Loucy (cell line): ENCODE data around the gene COA8.
A peak's percentile ranks its signal among the peaks of the same experiment; 100 is the strongest.

Experiments
- H2AFZ ChIP-seq: fragments of 200-600 bp; sonication (generic); 2 replicates; pipeline ENCODE4 v1.6.0; 2016; ENCODE audit warnings: antibody characterized with exemption, mild to moderate bottlenecking, low read length, moderate library complexity
- H3F3A ChIP-seq: fragments of 200-600 bp; 2 replicates; pipeline ENCODE4 v1.6.0; 2016; ENCODE audit warnings: antibody characterized with exemption, low read depth, mild to moderate bottlenecking
- H3K27me3 ChIP-seq: fragments of 200-600 bp; sonication (generic); 2 replicates; pipeline ENCODE4 v1.6.1; 2014; ENCODE audit warnings: low read length, mild to moderate bottlenecking; ENCODE audit not compliant: insufficient read depth, poor library complexity, severe bottlenecking
- H3K36me3 ChIP-seq: fragments of 200-600 bp; sonication (generic); 2 replicates; pipeline ENCODE4 v1.6.1; 2016; ENCODE audit warnings: low read length; ENCODE audit not compliant: insufficient read depth
- H3K4me1 ChIP-seq: fragments of 200-600 bp; sonication (generic); 2 replicates; pipeline ENCODE4 v1.5.1; 2014; ENCODE audit warnings: low read length, mild to moderate bottlenecking; ENCODE audit not compliant: insufficient read depth, poor library complexity, severe bottlenecking
- H3K4me2 ChIP-seq: fragments of 200-600 bp; sonication (generic); 2 replicates; pipeline ENCODE4 v1.6.0; 2014; ENCODE audit warnings: antibody characterized with exemption, low read length, low read depth, mild to moderate bottlenecking; ENCODE audit not compliant: poor library complexity, severe bottlenecking
- H3K4me3 ChIP-seq: fragments of 200-600 bp; sonication (generic); 2 replicates; pipeline ENCODE4 v1.5.1; 2014; ENCODE audit warnings: low read length, mild to moderate bottlenecking, mixed read lengths; ENCODE audit not compliant: poor library complexity, severe bottlenecking
- H3K79me2 ChIP-seq: fragments of 200-600 bp; sonication (generic); 2 replicates; pipeline ENCODE4 v1.6.1; 2014; ENCODE audit warnings: low read length; ENCODE audit not compliant: insufficient read depth
- H3K9ac ChIP-seq: fragments of 200-600 bp; sonication (generic); 2 replicates; pipeline ENCODE4 v1.6.0; 2014; ENCODE audit warnings: mild to moderate bottlenecking, low read depth, low read length, moderate library complexity; ENCODE audit not compliant: poor library complexity, severe bottlenecking
- H3K9me2 ChIP-seq: fragments of 200-600 bp; sonication (generic); replicated peaks from 2 replicates; pipeline ENCODE4 v1.6.1; 2016; ENCODE audit warnings: low read depth, low read length, mixed read lengths
- H3K9me3 ChIP-seq: fragments of 200-600 bp; sonication (generic); 2 replicates; pipeline ENCODE4 v1.6.1; 2014; ENCODE audit warnings: mild to moderate bottlenecking, antibody characterized with exemption, low read length, low read depth; ENCODE audit not compliant: insufficient read depth
- H4K20me1 ChIP-seq: fragments of 200-600 bp; sonication (generic); 2 replicates; pipeline ENCODE4 v1.6.0; 2014; ENCODE audit warnings: antibody characterized with exemption, low read length, mild to moderate bottlenecking; ENCODE audit not compliant: insufficient read depth, poor library complexity, severe bottlenecking
- CTCF ChIP-seq: fragments of 200-600 bp; sonication (generic); conservative IDR thresholded peaks from 2 replicates; pipeline ENCODE4 v1.5.1; 2014; ENCODE audit warnings: mild to moderate bottlenecking, antibody characterized with exemption, low read length
- EZH2phosphoT487 ChIP-seq: fragments of 200-600 bp; IDR thresholded peaks from 2 replicates; pipeline ENCODE4 v1.6.1; 2018; ENCODE audit warnings: antibody characterized with exemption, mild to moderate bottlenecking, moderate library complexity, borderline replicate concordance

COA8 gene

GRCh38 chr14:103555559-103556337 lies 7.0 kb upstream of the COA8 start:
- Histone ChIP-seq H3K9ac (no peak overlapping the region), H3K4me1 (peaks cover 30% of the 10 kb centered on the region), H3K4me2 (no peak overlapping the region), H3K27me3 (no peaks in the 10 kb centered on the region), H2AFZ (no peak overlapping the region), H3K79me2 (peaks cover 40% of the 10 kb centered on the region), H3K9me2 (no peaks in the 10 kb centered on the region), H3K4me3 (no peak overlapping the region), H3F3A (peaks cover 6% of the 10 kb centered on the region; the same call in 1 of the 2 replicates), H3K9me3 (no peaks in the 10 kb centered on the region), H4K20me1 (peaks cover 50% of the 10 kb centered on the region), H3K36me3 (peaks cover 8% of the 10 kb centered on the region; the same call in 1 of the 2 replicates)
- no peak for TF ChIP-seq CTCF
- no peak for TF ChIP-seq EZH2phosphoT487

- TF ChIP-seq CTCF (peak; percentile 17; the same call in 1 of the 2 replicates), EZH2phosphoT487 (no peak)
- Histone ChIP-seq H3K27me3 (no peaks in the 10 kb centered on the region), H3K9me3 (no peaks in the 10 kb centered on the region), H3K9ac (no peak overlapping the region), H3K4me1 (peaks cover 40% of the 10 kb centered on the region), H3K4me2 (peak overlapping the region; percentile 22), H3K36me3 (peaks cover 8% of the 10 kb centered on the region; the same call in 1 of the 2 replicates), H3K79me2 (peaks cover 54% of the 10 kb centered on the region), H3F3A (peaks cover 6% of the 10 kb centered on the region; the same call in 1 of the 2 replicates), H3K4me3 (no peak overlapping the region), H3K9me2 (no peaks in the 10 kb centered on the region), H2AFZ (no peak overlapping the region), H4K20me1 (peaks cover 64% of the 10 kb centered on the region)
Measured at GRCh38 chr14:103556946-103557758, 5.6 kb upstream of the COA8 start.

GRCh38 chr14:103558071-103558882 lies 4.5 kb upstream of the COA8 start:
- Histone ChIP-seq H3F3A (peaks cover 6% of the 10 kb centered on the region; the same call in 1 of the 2 replicates), H3K4me3 (peak overlapping the region; percentile 54), H3K27me3 (no peaks in the 10 kb centered on the region), H3K36me3 (peaks cover 8% of the 10 kb centered on the region; the same call in 1 of the 2 replicates), H3K79me2 (peaks cover 60% of the 10 kb centered on the region), H3K9ac (peak overlapping the region; percentile 57), H3K4me1 (peaks cover 40% of the 10 kb centered on the region), H4K20me1 (peaks cover 66% of the 10 kb centered on the region), H3K9me2 (no peaks in the 10 kb centered on the region), H2AFZ (no peak overlapping the region), H3K9me3 (no peaks in the 10 kb centered on the region), H3K4me2 (peak overlapping the region; percentile 74)
- TF ChIP-seq CTCF (no peak), EZH2phosphoT487 (no peak)
